HG03460 (cell line): ENCODE measurements around the gene GNB2.
"Not testable (repeated sequence)": the region's sequence is repeated elsewhere in the genome, so short reads cannot be mapped to it uniquely, and the experiment has no call there.

Experiments
- ATAC-seq: cut with Tn5 transposase; IDR thresholded peaks from one replicate; pipeline ENCODE4 v1.9.1; 2021; ENCODE audit not compliant: unreplicated experiment

The GNB2 gene

DNA sequence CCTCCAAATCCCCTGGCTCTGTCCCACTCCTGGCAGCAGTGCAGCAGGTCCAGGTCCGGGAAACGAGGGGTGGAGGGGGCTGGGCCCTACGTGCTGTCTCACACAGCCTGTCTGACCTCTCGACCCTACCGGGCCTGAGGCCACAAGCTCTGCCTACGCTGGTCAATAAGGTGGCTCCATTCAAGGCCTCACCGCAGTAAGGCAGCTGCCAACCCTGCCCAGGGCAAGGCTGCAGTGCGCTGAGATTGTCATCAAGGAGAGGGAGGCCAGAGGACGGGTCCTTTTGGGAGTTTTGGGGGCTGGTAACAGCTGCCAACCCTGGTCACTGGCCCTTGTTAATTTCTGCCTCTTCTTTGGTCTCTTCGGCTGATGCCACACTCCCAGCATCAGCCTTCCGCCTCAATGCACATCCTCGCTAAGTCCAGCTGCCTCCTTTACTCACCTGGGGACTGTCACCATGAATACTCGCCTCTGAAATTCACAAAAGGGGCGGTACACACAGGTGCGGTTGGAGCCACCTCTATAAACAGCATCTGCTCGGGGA is 50.3 kb downstream of the GNB2 start:
- ATAC-seq = no peak

- not testable (repeated sequence) for ATAC-seq
These were observed 50.8 kb downstream of the GNB2 start for GRCh38 chr7:100724364-100724763.

GRCh38 chr7:100726996-100727761 is 53.6 kb downstream of the GNB2 start:
- no peak for ATAC-seq

DNA sequence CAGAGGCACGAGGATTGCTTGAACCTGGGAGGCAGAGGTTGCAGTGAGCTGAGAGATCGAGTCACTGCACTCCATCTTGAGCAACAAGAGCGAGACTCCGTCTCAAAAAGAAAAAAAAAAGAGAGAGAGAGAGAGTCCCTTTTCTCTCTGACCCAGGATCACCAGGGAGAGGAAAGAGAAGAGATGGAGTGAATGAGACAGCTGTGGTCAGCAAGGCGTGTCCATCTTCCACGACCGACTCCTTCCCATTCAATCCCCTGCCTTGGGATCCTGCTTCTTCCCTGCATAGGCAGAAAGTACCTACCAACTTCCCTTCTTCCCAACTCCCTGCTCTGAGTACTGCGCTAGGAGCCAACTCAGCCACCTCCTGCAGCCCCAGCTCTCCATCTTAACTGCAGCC is 54.7 kb downstream of the GNB2 start:
- no peak for ATAC-seq
